Ascending aorta (tissue), 2 donors: Measurements from ENCODE around the gene NUDT5. TPM values are rescaled to one million over a fixed set of nuclear protein-coding genes. Genes with fewer than 3 reads are reported as not detected.

Experiments used
- DNase-seq, 2 donors: peaks; one replicate each; pipeline ENCODE4 v3.0.0-alpha.2; 2019; ENCODE audit warnings: low spot score in 2 of 2
- H3K27ac ChIP-seq, 2 donors: fragments of 200-600 bp; sonication (generic); one replicate each; pipeline ENCODE4 v1.5.1; 2016 to 2017; ENCODE audit warnings: mild to moderate bottlenecking in 1 of 2
- H3K27me3 ChIP-seq: fragments of 200-600 bp; sonication (generic); one replicate; pipeline ENCODE4 v1.5.1; 2017
- H3K36me3 ChIP-seq, 2 donors: fragments of 200-600 bp; sonication (generic); one replicate each; pipeline ENCODE4 v1.5.1; 2016
- H3K4me1 ChIP-seq, 2 donors: fragments of 200-600 bp; sonication (generic); one replicate each; pipeline ENCODE4 v1.5.1; 2016 to 2017; ENCODE audit warnings: mild to moderate bottlenecking in 1 of 2
- H3K4me3 ChIP-seq, 2 donors: fragments of 200-600 bp; sonication (generic); one replicate each; pipeline ENCODE4 v1.5.1; 2016 to 2017; ENCODE audit warnings: mild to moderate bottlenecking in 1 of 2
- H3K9me3 ChIP-seq, 2 donors: fragments of 200-600 bp; sonication (generic); one replicate each; pipeline ENCODE4 v1.5.1; 2016
- CTCF ChIP-seq, 3 experiments: fragments of 200-600 bp in 2 of 3; fragments of 450-650 bp in 1 of 3; sonication (generic) in 2 of 3; IDR thresholded peaks; one replicate each; pipeline ENCODE4 v1.5.1; 2016 to 2019; ENCODE audit warnings: antibody characterized with exemption in 3 of 3, mild to moderate bottlenecking in 1 of 3, moderate library complexity in 1 of 3
- intact Hi-C: fragments of 100-400 bp; cut with DNase I; formaldehyde crosslinking; loops from one replicate; pipeline ENCODE4 v1.15.1; 2023
- total RNA-seq: library from RNA; depleted of rRNA; stranded (reverse); fragments of >200 nt; gene quantifications from one replicate; pipeline ENCODE4 v1.1.0, GENCODE V29; 2016

Gene NUDT5
- total RNA-seq, 1 donor from 2014 or later = 10.2 TPM

- H3K27me3 ChIP-seq = no peaks in the 10 kb centered on the region
- TF ChIP-seq CTCF (IDR thresholded peaks at IDR 0.05) = no peak
Observed at GRCh38 chr10:12187321-12187905, 8.3 kb downstream of the NUDT5 start.

GRCh38 chr10:12186323-12186722 lies 9.4 kb downstream of the NUDT5 start:
- no peak overlapping the region for H3K4me3 ChIP-seq
- no peak for DNase-seq
- no peaks in the 10 kb centered on the region for H3K9me3 ChIP-seq
- no peaks in the 10 kb centered on the region for H3K27me3 ChIP-seq
- intact Hi-C loops = no loop called here
- no peak for TF ChIP-seq CTCF (IDR thresholded peaks at IDR 0.05)
- no peaks in the 10 kb centered on the region for H3K4me1 ChIP-seq
- H3K27ac ChIP-seq = no peak overlapping the region
- H3K36me3 ChIP-seq = peaks cover 15 to 26% of the 10 kb centered on the region in 2 donors

More at GRCh38 chr10:12187321-12187905, 8.3 kb downstream of the NUDT5 start:
- H3K4me3 ChIP-seq = no peak overlapping the region
- DNase-seq = no peak
- H3K36me3 ChIP-seq = peaks cover 15 to 22% of the 10 kb centered on the region in 2 donors
- H3K4me1 ChIP-seq = no peaks in the 10 kb centered on the region
- intact Hi-C loops = no loop called here
- no peaks in the 10 kb centered on the region for H3K9me3 ChIP-seq
- no peak overlapping the region for H3K27ac ChIP-seq

GRCh38 chr10:12184165-12184564 lies 11.5 kb downstream of the NUDT5 start:
- DNase-seq = no peak
- no peak for TF ChIP-seq CTCF (IDR thresholded peaks at IDR 0.05)
- Histone ChIP-seq H3K9me3 (no peaks in the 10 kb centered on the region), H3K4me3 (no peak overlapping the region), H3K4me1 (no peaks in the 10 kb centered on the region), H3K27me3 (no peaks in the 10 kb centered on the region), H3K27ac (no peak overlapping the region), H3K36me3 (peaks cover 15 to 41% of the 10 kb centered on the region in 2 donors)
- intact Hi-C loops = no loop called here

- H3K36me3 ChIP-seq = peaks cover 37 to 70% of the 10 kb centered on the region in 2 donors
- intact Hi-C loops = no loop called here
- no peak overlapping the region for H3K4me3 ChIP-seq
- no peaks in the 10 kb centered on the region for H3K27me3 ChIP-seq
- no peak overlapping the region for H3K27ac ChIP-seq
- TF ChIP-seq CTCF (IDR thresholded peaks at IDR 0.05) = no peak
- DNase-seq = no peak
- H3K4me1 ChIP-seq = no peaks in the 10 kb centered on the region
- H3K9me3 ChIP-seq = no peaks in the 10 kb centered on the region
Observed at GRCh38 chr10:12181065-12181775, 14.5 kb downstream of the NUDT5 start.

- no peak for TF ChIP-seq CTCF (IDR thresholded peaks at IDR 0.05)
- intact Hi-C loops = no loop called here
- no peak overlapping the region for H3K4me3 ChIP-seq
- H3K4me1 ChIP-seq = no peaks in the 10 kb centered on the region
- H3K27ac ChIP-seq = no peak overlapping the region
- no peaks in the 10 kb centered on the region for H3K27me3 ChIP-seq
- DNase-seq = no peak
- no peaks in the 10 kb centered on the region for H3K9me3 ChIP-seq
- H3K36me3 ChIP-seq = peaks cover 31 to 73% of the 10 kb centered on the region in 2 donors
Observed at GRCh38 chr10:12180221-12180974, 15.3 kb downstream of the NUDT5 start.
